Measurements from ENCODE around the gene ZNFX1. TPM values are rescaled to one million over a fixed set of nuclear protein-coding genes. Genes with fewer than 3 reads are reported as not detected.

The ZNFX1 gene
- total and polyA plus RNA-seq, 9 of the 15 experiments (the other 6 are each of a cell fraction or from before 2014, with no cell fraction given) = 3.8 to 13.8 (median 10.3) TPM

DNA sequence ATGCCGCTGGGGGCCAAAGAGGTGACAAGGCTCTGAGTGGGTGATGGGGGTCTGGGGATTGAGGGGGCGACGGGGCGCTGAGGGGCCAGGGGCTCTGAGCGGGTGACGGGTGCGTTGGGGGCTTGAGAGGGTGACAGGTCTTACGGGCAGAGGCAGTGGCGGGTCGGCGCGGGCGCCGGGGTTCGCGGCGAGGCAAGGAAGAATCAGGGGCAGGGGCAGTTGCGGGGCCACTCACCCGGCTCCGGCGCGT lies 146 bp downstream of the ZNFX1 start:
- DNase-seq (ENCODE audit: extremely low read depth in 1 of 4, low spot score in 3 of 4) (no peak), FAIRE-seq (no peak), ATAC-seq (no peak)
- ChIA-PET CTCF (ENCODE audit: low intra/inter-chr PET ratio) (interaction anchor here (0.6 to 1.0 kb wide), 3 partner anchors 46 to 705 kb away, joined by 3 to 6 read pairs (median 3); partner anchors contain the start of gene SNAI1), POLR2A (interaction anchor here (0.5 to 6.0 kb wide), 13 partner anchors 10 to 1507 kb away, joined by 3 to 68 read pairs (median 3); no protein-coding TSS in a partner anchor)
- no TSS peak for BruUV-seq (replicated peaks)
- Histone ChIP-seq H3K36me3 (ENCODE audit: control insufficient read depth, insufficient read depth, low read length) (peaks cover 69% of the 10 kb centered on the region), H2AFZ (ENCODE audit: low read depth, low read length) (peak overlapping the region; percentile 92), H3K9me3 (replicated peaks; ENCODE audit: control insufficient read depth, insufficient read depth, low read depth, low read length) (peaks cover 14% of the 10 kb centered on the region), H4K20me1 (replicated peaks; ENCODE audit: control insufficient read depth, insufficient read depth, low read length) (peaks cover 34% of the 10 kb centered on the region), H3K4me3 (peak overlapping the region; percentile 93), H3K27ac (ENCODE audit: extremely low read depth, low read depth, low read length) (peak overlapping the region; percentile 95), H3K9ac (ENCODE audit: insufficient read depth in 1 of 2, low read depth in 2 of 2, low read length in 2 of 2) (peak overlapping the region; percentile 98 to 99; a peak in 3 of 4 replicates), H3K9me1 (ENCODE audit: control insufficient read depth, insufficient read depth, low read length) (peaks cover 6% of the 10 kb centered on the region), H3K27me3 (ENCODE audit: control insufficient read depth in 2 of 2, insufficient read depth in 2 of 2, low read length in 2 of 2) (no peaks in the 10 kb centered on the region), H3K79me2 (ENCODE audit: control insufficient read depth, insufficient read depth, low read length) (peaks cover 80% of the 10 kb centered on the region), H3K4me1 (replicated peaks in 1 of 2; ENCODE audit: control insufficient read depth in 2 of 2, insufficient read depth in 2 of 2, low read length in 2 of 2) (peaks cover 13 to 15% of the 10 kb centered on the region in 2 experiments; a peak in 4 of 5 replicates), H3K4me2 (ENCODE audit: insufficient read depth, low read length) (peak overlapping the region; percentile 99)
- intact Hi-C loops (cut with micrococcal nuclease) = loop anchor here (5.0 kb wide), 2 partner anchors 45 to 90 kb away; partner anchors contain the start of gene STAU1
- in situ Hi-C loops (cut with MboI) = no loop called here
- TF ChIP-seq, protein P1, sequence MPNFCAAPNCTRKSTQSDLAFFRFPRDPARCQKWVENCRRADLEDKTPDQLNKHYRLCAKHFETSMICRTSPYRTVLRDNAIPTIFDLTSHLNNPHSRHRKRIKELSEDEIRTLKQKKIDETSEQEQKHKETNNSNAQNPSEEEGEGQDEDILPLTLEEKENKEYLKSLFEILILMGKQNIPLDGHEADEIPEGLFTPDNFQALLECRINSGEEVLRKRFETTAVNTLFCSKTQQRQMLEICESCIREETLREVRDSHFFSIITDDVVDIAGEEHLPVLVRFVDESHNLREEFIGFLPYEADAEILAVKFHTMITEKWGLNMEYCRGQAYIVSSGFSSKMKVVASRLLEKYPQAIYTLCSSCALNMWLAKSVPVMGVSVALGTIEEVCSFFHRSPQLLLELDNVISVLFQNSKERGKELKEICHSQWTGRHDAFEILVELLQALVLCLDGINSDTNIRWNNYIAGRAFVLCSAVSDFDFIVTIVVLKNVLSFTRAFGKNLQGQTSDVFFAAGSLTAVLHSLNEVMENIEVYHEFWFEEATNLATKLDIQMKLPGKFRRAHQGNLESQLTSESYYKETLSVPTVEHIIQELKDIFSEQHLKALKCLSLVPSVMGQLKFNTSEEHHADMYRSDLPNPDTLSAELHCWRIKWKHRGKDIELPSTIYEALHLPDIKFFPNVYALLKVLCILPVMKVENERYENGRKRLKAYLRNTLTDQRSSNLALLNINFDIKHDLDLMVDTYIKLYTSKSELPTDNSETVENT (CRISPR knock-in tag; IDR thresholded peaks at IDR 0.05) = 0 out of 2 replicates have a peak, but pooled peaks have one; percentile 15
- no peak for TF ChIP-seq RNF2 (IDR thresholded peaks at IDR 0.05)
- TF ChIP-seq, protein P2, sequence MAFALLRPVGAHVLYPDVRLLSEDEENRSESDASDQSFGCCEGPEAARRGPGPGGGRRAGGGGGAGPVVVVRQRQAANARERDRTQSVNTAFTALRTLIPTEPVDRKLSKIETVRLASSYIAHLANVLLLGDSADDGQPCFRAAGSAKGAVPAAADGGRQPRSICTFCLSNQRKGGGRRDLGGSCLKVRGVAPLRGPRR (CRISPR knock-in tag; IDR thresholded peaks at IDR 0.05) = no peak
- TF ChIP-seq KDM1A (IDR thresholded peaks at IDR 0.05) = no peak
- TF ChIP-seq RBM17 (IDR thresholded peaks at IDR 0.05; ENCODE audit: borderline replicate concordance, low read depth, low read length) = no peak
- TF ChIP-seq, protein P3, sequence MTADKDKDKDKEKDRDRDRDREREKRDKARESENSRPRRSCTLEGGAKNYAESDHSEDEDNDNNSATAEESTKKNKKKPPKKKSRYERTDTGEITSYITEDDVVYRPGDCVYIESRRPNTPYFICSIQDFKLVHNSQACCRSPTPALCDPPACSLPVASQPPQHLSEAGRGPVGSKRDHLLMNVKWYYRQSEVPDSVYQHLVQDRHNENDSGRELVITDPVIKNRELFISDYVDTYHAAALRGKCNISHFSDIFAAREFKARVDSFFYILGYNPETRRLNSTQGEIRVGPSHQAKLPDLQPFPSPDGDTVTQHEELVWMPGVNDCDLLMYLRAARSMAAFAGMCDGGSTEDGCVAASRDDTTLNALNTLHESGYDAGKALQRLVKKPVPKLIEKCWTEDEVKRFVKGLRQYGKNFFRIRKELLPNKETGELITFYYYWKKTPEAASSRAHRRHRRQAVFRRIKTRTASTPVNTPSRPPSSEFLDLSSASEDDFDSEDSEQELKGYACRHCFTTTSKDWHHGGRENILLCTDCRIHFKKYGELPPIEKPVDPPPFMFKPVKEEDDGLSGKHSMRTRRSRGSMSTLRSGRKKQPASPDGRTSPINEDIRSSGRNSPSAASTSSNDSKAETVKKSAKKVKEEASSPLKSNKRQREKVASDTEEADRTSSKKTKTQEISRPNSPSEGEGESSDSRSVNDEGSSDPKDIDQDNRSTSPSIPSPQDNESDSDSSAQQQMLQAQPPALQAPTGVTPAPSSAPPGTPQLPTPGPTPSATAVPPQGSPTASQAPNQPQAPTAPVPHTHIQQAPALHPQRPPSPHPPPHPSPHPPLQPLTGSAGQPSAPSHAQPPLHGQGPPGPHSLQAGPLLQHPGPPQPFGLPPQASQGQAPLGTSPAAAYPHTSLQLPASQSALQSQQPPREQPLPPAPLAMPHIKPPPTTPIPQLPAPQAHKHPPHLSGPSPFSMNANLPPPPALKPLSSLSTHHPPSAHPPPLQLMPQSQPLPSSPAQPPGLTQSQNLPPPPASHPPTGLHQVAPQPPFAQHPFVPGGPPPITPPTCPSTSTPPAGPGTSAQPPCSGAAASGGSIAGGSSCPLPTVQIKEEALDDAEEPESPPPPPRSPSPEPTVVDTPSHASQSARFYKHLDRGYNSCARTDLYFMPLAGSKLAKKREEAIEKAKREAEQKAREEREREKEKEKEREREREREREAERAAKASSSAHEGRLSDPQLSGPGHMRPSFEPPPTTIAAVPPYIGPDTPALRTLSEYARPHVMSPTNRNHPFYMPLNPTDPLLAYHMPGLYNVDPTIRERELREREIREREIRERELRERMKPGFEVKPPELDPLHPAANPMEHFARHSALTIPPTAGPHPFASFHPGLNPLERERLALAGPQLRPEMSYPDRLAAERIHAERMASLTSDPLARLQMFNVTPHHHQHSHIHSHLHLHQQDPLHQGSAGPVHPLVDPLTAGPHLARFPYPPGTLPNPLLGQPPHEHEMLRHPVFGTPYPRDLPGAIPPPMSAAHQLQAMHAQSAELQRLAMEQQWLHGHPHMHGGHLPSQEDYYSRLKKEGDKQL (CRISPR knock-in tag; IDR thresholded peaks at IDR 0.05; ENCODE audit: borderline replicate concordance) = no peak
- peak; percentile 31; the same call in 1 of the 2 replicates for TF ChIP-seq PHF8 (IDR thresholded peaks at IDR 0.05; ENCODE audit: borderline replicate concordance, low read length)
- TF ChIP-seq ZNF764 (CRISPR knock-in tag; IDR thresholded peaks at IDR 0.05; ENCODE audit: low read depth) = no peak
- TF ChIP-seq, protein P4, sequence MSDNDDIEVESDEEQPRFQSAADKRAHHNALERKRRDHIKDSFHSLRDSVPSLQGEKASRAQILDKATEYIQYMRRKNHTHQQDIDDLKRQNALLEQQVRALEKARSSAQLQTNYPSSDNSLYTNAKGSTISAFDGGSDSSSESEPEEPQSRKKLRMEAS (CRISPR knock-in tag; IDR thresholded peaks at IDR 0.05) = no peak
- TF ChIP-seq MEF2A (IDR thresholded peaks at IDR 0.05; ENCODE audit: control insufficient read depth, low read depth, low read length) = no peak
- 0% methylated on average over 4 of the region's 22 CpGs for WGBS (ENCODE audit: insufficient coverage, low coverage, missing lambda C conversion rate)
